ENCODE results near the gene HS6ST1.

DNA sequence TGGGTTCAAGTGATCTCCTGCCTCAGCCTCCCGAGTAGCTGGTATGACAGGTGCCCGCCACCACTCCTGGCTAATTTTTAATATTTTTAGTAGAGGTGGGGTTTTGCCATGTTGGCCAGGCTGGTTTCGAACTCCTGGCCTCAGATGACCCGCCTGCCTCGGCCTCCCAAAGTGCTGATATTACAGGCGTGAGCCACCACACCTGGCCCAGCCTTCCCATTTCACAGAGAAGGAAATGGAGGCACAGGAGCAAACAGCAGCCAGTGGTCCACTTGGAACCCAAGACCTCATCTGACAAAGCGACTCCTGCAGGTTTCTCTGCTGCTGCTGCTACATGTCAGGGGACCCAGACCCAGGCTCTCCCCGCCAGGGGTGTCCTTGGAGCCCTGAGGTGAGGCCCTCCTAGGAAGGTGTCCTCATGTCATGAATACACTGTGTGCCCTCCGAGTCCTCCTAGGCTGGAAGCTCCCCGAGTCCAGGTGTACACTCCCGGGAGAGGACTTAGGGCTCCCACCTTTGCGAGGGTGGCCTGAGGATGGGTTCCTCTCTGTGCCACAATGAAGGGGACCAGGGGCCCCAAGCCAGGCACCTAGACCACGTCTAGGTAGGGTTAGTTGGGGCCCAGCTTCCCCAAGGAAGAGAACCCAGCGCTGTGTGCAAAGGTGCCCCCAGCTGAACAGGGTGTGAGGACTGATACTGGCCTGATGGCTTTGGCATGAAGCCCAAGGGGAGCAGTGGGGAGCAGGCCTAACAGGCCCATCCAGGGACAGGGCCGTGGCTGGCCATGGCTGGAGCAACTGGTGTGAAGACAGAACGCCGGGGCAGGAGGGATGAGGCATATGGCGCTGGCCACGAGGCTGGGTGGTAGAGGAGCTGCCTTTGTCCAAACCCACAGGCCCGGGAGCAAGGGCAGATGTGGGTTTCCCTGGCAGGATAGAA, 56.1 kb downstream of the HS6ST1 start:
- TF ChIP-seq, protein P1, sequence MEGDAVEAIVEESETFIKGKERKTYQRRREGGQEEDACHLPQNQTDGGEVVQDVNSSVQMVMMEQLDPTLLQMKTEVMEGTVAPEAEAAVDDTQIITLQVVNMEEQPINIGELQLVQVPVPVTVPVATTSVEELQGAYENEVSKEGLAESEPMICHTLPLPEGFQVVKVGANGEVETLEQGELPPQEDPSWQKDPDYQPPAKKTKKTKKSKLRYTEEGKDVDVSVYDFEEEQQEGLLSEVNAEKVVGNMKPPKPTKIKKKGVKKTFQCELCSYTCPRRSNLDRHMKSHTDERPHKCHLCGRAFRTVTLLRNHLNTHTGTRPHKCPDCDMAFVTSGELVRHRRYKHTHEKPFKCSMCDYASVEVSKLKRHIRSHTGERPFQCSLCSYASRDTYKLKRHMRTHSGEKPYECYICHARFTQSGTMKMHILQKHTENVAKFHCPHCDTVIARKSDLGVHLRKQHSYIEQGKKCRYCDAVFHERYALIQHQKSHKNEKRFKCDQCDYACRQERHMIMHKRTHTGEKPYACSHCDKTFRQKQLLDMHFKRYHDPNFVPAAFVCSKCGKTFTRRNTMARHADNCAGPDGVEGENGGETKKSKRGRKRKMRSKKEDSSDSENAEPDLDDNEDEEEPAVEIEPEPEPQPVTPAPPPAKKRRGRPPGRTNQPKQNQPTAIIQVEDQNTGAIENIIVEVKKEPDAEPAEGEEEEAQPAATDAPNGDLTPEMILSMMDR (IDR thresholded peaks at IDR 0.05) = no peak
- no peak for TF ChIP-seq EZH2 (IDR thresholded peaks at IDR 0.05; ENCODE audit: borderline replicate concordance, insufficient read depth, low read depth, low read length, poor library complexity, severe bottlenecking)

Data from B cell (primary cell).